ENCODE data around the gene UBE2M.
"Not testable (repeated sequence)": the region's sequence is repeated elsewhere in the genome, so short reads cannot be mapped to it uniquely, and the experiment has no call there.

Gene UBE2M

GRCh38 chr19:58558066-58558622 lies at the start of gene UBE2M:
TSS of gene UBE2M (minus strand) at chr19:58558611. CDS start at chr19:58558381, 230 bp downstream.
- Histone ChIP-seq H3K4me3 (ENCODE audit: low read depth, low read length) (peak within 1 kb of the TSS; percentile 96), H2AFZ (ENCODE audit: low read length, unreplicated experiment) (peak within 1 kb of the TSS; percentile 56), H3K27ac (ENCODE audit: low read depth, low read length) (peak within 1 kb of the TSS; percentile 98), H3K36me3 (ENCODE audit: insufficient read depth, low read length) (no peaks in the 10 kb centered on the region), H3K27me3 (ENCODE audit: insufficient read depth, low read length) (no peaks in the 10 kb centered on the region), H3K4me1 (ENCODE audit: control insufficient read depth, insufficient read depth, low read length, unreplicated experiment) (peaks cover 21% of the 10 kb centered on the region), H3K79me2 (ENCODE audit: control insufficient read depth, insufficient read depth, low read length, unreplicated experiment) (peaks cover 28% of the 10 kb centered on the region)

- not testable (repeated sequence) for H3K4me3 ChIP-seq (ENCODE audit: low read depth, low read length); H3K4me1 ChIP-seq (ENCODE audit: control insufficient read depth, insufficient read depth, low read length, unreplicated experiment); H3K27me3 ChIP-seq (ENCODE audit: insufficient read depth, low read length); H2AFZ ChIP-seq (ENCODE audit: low read length, unreplicated experiment); H3K27ac ChIP-seq (ENCODE audit: low read depth, low read length); H3K36me3 ChIP-seq (ENCODE audit: insufficient read depth, low read length); H3K79me2 ChIP-seq (ENCODE audit: control insufficient read depth, insufficient read depth, low read length, unreplicated experiment)
Measured at GRCh38 chr19:58607213-58607612, 48.8 kb upstream of the UBE2M start.

- not testable (repeated sequence) for H3K4me1 ChIP-seq (ENCODE audit: control insufficient read depth, insufficient read depth, low read length, unreplicated experiment); H3K79me2 ChIP-seq (ENCODE audit: control insufficient read depth, insufficient read depth, low read length, unreplicated experiment); H3K27me3 ChIP-seq (ENCODE audit: insufficient read depth, low read length); H3K4me3 ChIP-seq (ENCODE audit: low read depth, low read length); H3K27ac ChIP-seq (ENCODE audit: low read depth, low read length); H3K36me3 ChIP-seq (ENCODE audit: insufficient read depth, low read length); H2AFZ ChIP-seq (ENCODE audit: low read length, unreplicated experiment)
Measured at GRCh38 chr19:58606251-58606896, 48.0 kb upstream of the UBE2M start.

GRCh38 chr19:58586133-58586765 lies 27.8 kb upstream of the UBE2M start:
- H3K27ac ChIP-seq (ENCODE audit: low read depth, low read length) = no peak overlapping the region
- no peak overlapping the region for H2AFZ ChIP-seq (ENCODE audit: low read length, unreplicated experiment)
- H3K4me3 ChIP-seq (ENCODE audit: low read depth, low read length) = no peak overlapping the region
- H3K27me3 ChIP-seq (ENCODE audit: insufficient read depth, low read length) = no peaks in the 10 kb centered on the region
- no peaks in the 10 kb centered on the region for H3K4me1 ChIP-seq (ENCODE audit: control insufficient read depth, insufficient read depth, low read length, unreplicated experiment)
- no peaks in the 10 kb centered on the region for H3K79me2 ChIP-seq (ENCODE audit: control insufficient read depth, insufficient read depth, low read length, unreplicated experiment)
- H3K36me3 ChIP-seq (ENCODE audit: insufficient read depth, low read length) = no peaks in the 10 kb centered on the region

- Histone ChIP-seq H3K27me3 (ENCODE audit: insufficient read depth, low read length) (no peaks in the 10 kb centered on the region), H3K4me1 (ENCODE audit: control insufficient read depth, insufficient read depth, low read length, unreplicated experiment) (no peaks in the 10 kb centered on the region), H3K27ac (ENCODE audit: low read depth, low read length) (no peak overlapping the region), H3K36me3 (ENCODE audit: insufficient read depth, low read length) (no peaks in the 10 kb centered on the region), H2AFZ (ENCODE audit: low read length, unreplicated experiment) (no peak overlapping the region), H3K79me2 (ENCODE audit: control insufficient read depth, insufficient read depth, low read length, unreplicated experiment) (no peaks in the 10 kb centered on the region), H3K4me3 (ENCODE audit: low read depth, low read length) (no peak overlapping the region)
Measured at GRCh38 chr19:58585442-58586132, 27.2 kb upstream of the UBE2M start.

GRCh38 chr19:58584498-58585441 lies 26.4 kb upstream of the UBE2M start:
- Histone ChIP-seq H2AFZ (ENCODE audit: low read length, unreplicated experiment) (no peak overlapping the region), H3K4me1 (ENCODE audit: control insufficient read depth, insufficient read depth, low read length, unreplicated experiment) (no peaks in the 10 kb centered on the region), H3K27me3 (ENCODE audit: insufficient read depth, low read length) (no peaks in the 10 kb centered on the region), H3K79me2 (ENCODE audit: control insufficient read depth, insufficient read depth, low read length, unreplicated experiment) (no peaks in the 10 kb centered on the region), H3K36me3 (ENCODE audit: insufficient read depth, low read length) (no peaks in the 10 kb centered on the region), H3K4me3 (ENCODE audit: low read depth, low read length) (no peak overlapping the region), H3K27ac (ENCODE audit: low read depth, low read length) (no peak overlapping the region)

GRCh38 chr19:58582985-58583384 lies 24.6 kb upstream of the UBE2M start:
- Histone ChIP-seq H3K4me3 (ENCODE audit: low read depth, low read length) (no peak overlapping the region), H3K36me3 (ENCODE audit: insufficient read depth, low read length) (no peaks in the 10 kb centered on the region), H3K27ac (ENCODE audit: low read depth, low read length) (no peak overlapping the region), H3K79me2 (ENCODE audit: control insufficient read depth, insufficient read depth, low read length, unreplicated experiment) (peaks cover under 1% of the 10 kb centered on the region), H3K27me3 (ENCODE audit: insufficient read depth, low read length) (no peaks in the 10 kb centered on the region), H2AFZ (ENCODE audit: low read length, unreplicated experiment) (no peak overlapping the region), H3K4me1 (ENCODE audit: control insufficient read depth, insufficient read depth, low read length, unreplicated experiment) (no peaks in the 10 kb centered on the region)

- Histone ChIP-seq H3K4me3 (ENCODE audit: low read depth, low read length) (no peak overlapping the region), H3K36me3 (ENCODE audit: insufficient read depth, low read length) (no peaks in the 10 kb centered on the region), H3K4me1 (ENCODE audit: control insufficient read depth, insufficient read depth, low read length, unreplicated experiment) (no peaks in the 10 kb centered on the region), H2AFZ (ENCODE audit: low read length, unreplicated experiment) (no peak overlapping the region), H3K27ac (ENCODE audit: low read depth, low read length) (no peak overlapping the region), H3K79me2 (ENCODE audit: control insufficient read depth, insufficient read depth, low read length, unreplicated experiment) (peaks cover 3% of the 10 kb centered on the region), H3K27me3 (ENCODE audit: insufficient read depth, low read length) (no peaks in the 10 kb centered on the region)
Measured at GRCh38 chr19:58581227-58582141, 23.1 kb upstream of the UBE2M start.

- no peak overlapping the region for H3K4me3 ChIP-seq (ENCODE audit: low read depth, low read length)
- H3K79me2 ChIP-seq (ENCODE audit: control insufficient read depth, insufficient read depth, low read length, unreplicated experiment) = peaks cover 3% of the 10 kb centered on the region
- H3K4me1 ChIP-seq (ENCODE audit: control insufficient read depth, insufficient read depth, low read length, unreplicated experiment) = no peaks in the 10 kb centered on the region
- H3K27ac ChIP-seq (ENCODE audit: low read depth, low read length) = no peak overlapping the region
- H3K27me3 ChIP-seq (ENCODE audit: insufficient read depth, low read length) = no peaks in the 10 kb centered on the region
- H3K36me3 ChIP-seq (ENCODE audit: insufficient read depth, low read length) = no peaks in the 10 kb centered on the region
- no peak overlapping the region for H2AFZ ChIP-seq (ENCODE audit: low read length, unreplicated experiment)
Measured at GRCh38 chr19:58579473-58580142, 21.2 kb upstream of the UBE2M start.
